ENCODE results near the gene AGBL1. TPM values are rescaled to one million over a fixed set of nuclear protein-coding genes. Genes with fewer than 3 reads are reported as not detected.

The AGBL1 gene
- total and polyA plus RNA-seq, 2 donors (not counting 3 experiments of a cell fraction or from before 2014, with no cell fraction given), result not detected

GRCh38 chr15:86159468-86159867 is 79.8 kb downstream of the AGBL1 start:
- Histone ChIP-seq H3K4me1 (ENCODE audit: control insufficient read depth, extremely low read depth, insufficient read depth, low read length) (no peaks in the 10 kb centered on the region), H2AFZ (ENCODE audit: low read depth, low read length) (no peak overlapping the region), H3K79me2 (ENCODE audit: control insufficient read depth, insufficient read depth, low read length) (no peaks in the 10 kb centered on the region), H3K9me3 (replicated peaks; ENCODE audit: control insufficient read depth, insufficient read depth, low read length) (peaks cover 5% of the 10 kb centered on the region), H3K27ac (ENCODE audit: insufficient read depth, low read depth, low read length) (no peak overlapping the region), H3K4me3 (replicated peaks in 1 of 3; ENCODE audit: insufficient read depth in 1 of 3, low read depth in 1 of 3, low read length in 3 of 3) (no peak overlapping the region), H3K9me1 (replicated peaks; ENCODE audit: control insufficient read depth, extremely low read depth, insufficient read depth, low read length) (no peaks in the 10 kb centered on the region), H3K9ac (replicated peaks; ENCODE audit: extremely low read depth, insufficient read depth, low read length) (no peak overlapping the region), H3K27me3 (ENCODE audit: control insufficient read depth in 2 of 2, insufficient read depth in 2 of 2, low read length in 2 of 2) (no peaks in the 10 kb centered on the region), H4K20me1 (replicated peaks; ENCODE audit: control insufficient read depth, extremely low read depth, insufficient read depth, low read length) (no peaks in the 10 kb centered on the region), H3K4me2 (ENCODE audit: insufficient read depth, low read length) (no peak overlapping the region), H3K36me3 (ENCODE audit: control insufficient read depth in 2 of 2, extremely low read depth in 1 of 2, insufficient read depth in 2 of 2, low read length in 2 of 2) (no peaks in the 10 kb centered on the region)
- dilution Hi-C loops (cut with MboI; ENCODE audit: extremely low pct_ligation_motif_present, low sequenced_read_pairs) (no loop called here), intact Hi-C loops (cut with micrococcal nuclease) (no loop called here)
- POLR2A ChIA-PET, result no interaction called here
- TF ChIP-seq MYC (IDR thresholded peaks at IDR 0.05; ENCODE audit: low read depth, low read length) (no peak), POLR2A (IDR thresholded peaks at IDR 0.05; ENCODE audit: low read depth, low read length) (no peak), POLR2AphosphoS5 (IDR thresholded peaks at IDR 0.05; ENCODE audit: insufficient read depth, low read depth, low read length) (no peak), EZH2 (IDR thresholded peaks at IDR 0.05; ENCODE audit: borderline replicate concordance, low read depth, low read length, severe bottlenecking) (no peak), CTCF (IDR thresholded peaks at IDR 0.05; ENCODE audit: extremely low read depth in 1 of 2, insufficient read depth in 1 of 2, low read depth in 1 of 2, low read length in 2 of 2) (no peak), FOS (IDR thresholded peaks at IDR 0.05; ENCODE audit: borderline replicate concordance, insufficient read depth, low read length) (no peak)
- DNase-seq (ENCODE audit: low read depth, low spot score) (no peak), FAIRE-seq (no peak)
- CTCF ChIA-PET, result no interaction called here
- no TSS peak for BruUV-seq (replicated peaks)

DNA sequence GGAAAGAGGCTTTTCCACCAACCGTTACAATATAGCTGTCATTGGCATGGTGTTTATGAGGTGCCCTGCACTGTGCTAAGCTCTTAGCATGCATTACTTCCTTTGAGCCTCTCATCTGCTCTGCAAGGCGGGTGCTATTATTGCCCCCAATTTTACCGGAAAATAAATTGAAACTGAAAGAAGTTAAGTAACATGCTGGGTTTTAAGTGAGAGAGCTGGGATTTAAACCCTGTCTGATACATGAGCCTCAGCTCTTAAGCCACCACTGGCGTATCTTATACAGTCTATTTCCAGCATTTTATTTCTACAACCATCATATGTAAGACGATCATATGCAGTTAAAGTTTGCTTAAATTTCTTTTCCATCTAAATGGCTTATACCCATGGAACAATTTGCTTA is 81.6 kb downstream of the AGBL1 start:
- no TSS peak for BruUV-seq (replicated peaks)
- dilution Hi-C loops (cut with MboI; ENCODE audit: extremely low pct_ligation_motif_present, low sequenced_read_pairs), result no loop called here
- no peak for FAIRE-seq

More for the DNA sequence above, 81.6 kb downstream of the AGBL1 start:
- no peak for DNase-seq (ENCODE audit: low read depth, low spot score)
- Histone ChIP-seq H3K36me3 (ENCODE audit: control insufficient read depth in 2 of 2, extremely low read depth in 1 of 2, insufficient read depth in 2 of 2, low read length in 2 of 2) (no peaks in the 10 kb centered on the region), H2AFZ (ENCODE audit: low read depth, low read length) (no peak overlapping the region), H3K79me2 (ENCODE audit: control insufficient read depth, insufficient read depth, low read length) (no peaks in the 10 kb centered on the region), H3K9ac (replicated peaks; ENCODE audit: extremely low read depth, insufficient read depth, low read length) (no peak overlapping the region), H4K20me1 (replicated peaks; ENCODE audit: control insufficient read depth, extremely low read depth, insufficient read depth, low read length) (no peaks in the 10 kb centered on the region), H3K27ac (ENCODE audit: insufficient read depth, low read depth, low read length) (no peak overlapping the region), H3K9me1 (replicated peaks; ENCODE audit: control insufficient read depth, extremely low read depth, insufficient read depth, low read length) (no peaks in the 10 kb centered on the region), H3K4me3 (replicated peaks in 1 of 3; ENCODE audit: insufficient read depth in 1 of 3, low read depth in 1 of 3, low read length in 3 of 3) (no peak overlapping the region), H3K27me3 (ENCODE audit: control insufficient read depth in 2 of 2, insufficient read depth in 2 of 2, low read length in 2 of 2) (no peaks in the 10 kb centered on the region), H3K4me1 (ENCODE audit: control insufficient read depth, extremely low read depth, insufficient read depth, low read length) (no peaks in the 10 kb centered on the region), H3K9me3 (replicated peaks; ENCODE audit: control insufficient read depth, insufficient read depth, low read length) (peaks cover 2% of the 10 kb centered on the region), H3K4me2 (ENCODE audit: insufficient read depth, low read length) (no peak overlapping the region)
- intact Hi-C loops (cut with micrococcal nuclease), result no loop called here
- CTCF ChIA-PET, result no interaction called here
- TF ChIP-seq FOS (IDR thresholded peaks at IDR 0.05; ENCODE audit: borderline replicate concordance, insufficient read depth, low read length) (no peak), GATA2 (IDR thresholded peaks at IDR 0.05; ENCODE audit: insufficient read depth, insufficient read length, low read depth, low read length) (no peak), POLR2AphosphoS5 (IDR thresholded peaks at IDR 0.05; ENCODE audit: insufficient read depth, low read depth, low read length) (no peak), CTCF (IDR thresholded peaks at IDR 0.05; ENCODE audit: extremely low read depth in 1 of 2, insufficient read depth in 1 of 2, low read depth in 1 of 2, low read length in 2 of 2) (no peak), JUN (IDR thresholded peaks at IDR 0.05; ENCODE audit: borderline replicate concordance, insufficient read depth, insufficient read length, low read depth) (no peak), POLR2A (IDR thresholded peaks at IDR 0.05; ENCODE audit: low read depth, low read length) (no peak), MYC (IDR thresholded peaks at IDR 0.05; ENCODE audit: low read depth, low read length) (no peak), EZH2 (IDR thresholded peaks at IDR 0.05; ENCODE audit: borderline replicate concordance, low read depth, low read length, severe bottlenecking) (no peak)
- TF ChIP-seq, protein P1, sequence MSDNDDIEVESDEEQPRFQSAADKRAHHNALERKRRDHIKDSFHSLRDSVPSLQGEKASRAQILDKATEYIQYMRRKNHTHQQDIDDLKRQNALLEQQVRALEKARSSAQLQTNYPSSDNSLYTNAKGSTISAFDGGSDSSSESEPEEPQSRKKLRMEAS (IDR thresholded peaks at IDR 0.05; ENCODE audit: insufficient read depth, insufficient read length), result no peak
- POLR2A ChIA-PET, result no interaction called here

All from endothelial cell of umbilical vein (primary cell).